Loucy (cell line): ENCODE measurements around the gene NDUFAF2.
A peak's percentile ranks its signal among the peaks of the same experiment; 100 is the strongest.

Experiments used
- H2AFZ ChIP-seq: fragments of 200-600 bp; sonication (generic); 2 replicates; pipeline ENCODE4 v1.6.0; 2016; ENCODE audit warnings: antibody characterized with exemption, mild to moderate bottlenecking, low read length, moderate library complexity
- H3F3A ChIP-seq: fragments of 200-600 bp; 2 replicates; pipeline ENCODE4 v1.6.0; 2016; ENCODE audit warnings: antibody characterized with exemption, low read depth, mild to moderate bottlenecking
- H3K27me3 ChIP-seq: fragments of 200-600 bp; sonication (generic); 2 replicates; pipeline ENCODE4 v1.6.1; 2014; ENCODE audit warnings: low read length, mild to moderate bottlenecking; ENCODE audit not compliant: insufficient read depth, poor library complexity, severe bottlenecking
- H3K36me3 ChIP-seq: fragments of 200-600 bp; sonication (generic); 2 replicates; pipeline ENCODE4 v1.6.1; 2016; ENCODE audit warnings: low read length; ENCODE audit not compliant: insufficient read depth
- H3K4me1 ChIP-seq: fragments of 200-600 bp; sonication (generic); 2 replicates; pipeline ENCODE4 v1.5.1; 2014; ENCODE audit warnings: low read length, mild to moderate bottlenecking; ENCODE audit not compliant: insufficient read depth, poor library complexity, severe bottlenecking
- H3K4me2 ChIP-seq: fragments of 200-600 bp; sonication (generic); 2 replicates; pipeline ENCODE4 v1.6.0; 2014; ENCODE audit warnings: antibody characterized with exemption, low read length, low read depth, mild to moderate bottlenecking; ENCODE audit not compliant: poor library complexity, severe bottlenecking
- H3K4me3 ChIP-seq: fragments of 200-600 bp; sonication (generic); 2 replicates; pipeline ENCODE4 v1.5.1; 2014; ENCODE audit warnings: low read length, mild to moderate bottlenecking, mixed read lengths; ENCODE audit not compliant: poor library complexity, severe bottlenecking
- H3K79me2 ChIP-seq: fragments of 200-600 bp; sonication (generic); 2 replicates; pipeline ENCODE4 v1.6.1; 2014; ENCODE audit warnings: low read length; ENCODE audit not compliant: insufficient read depth
- H3K9ac ChIP-seq: fragments of 200-600 bp; sonication (generic); 2 replicates; pipeline ENCODE4 v1.6.0; 2014; ENCODE audit warnings: mild to moderate bottlenecking, low read depth, low read length, moderate library complexity; ENCODE audit not compliant: poor library complexity, severe bottlenecking
- H3K9me2 ChIP-seq: fragments of 200-600 bp; sonication (generic); replicated peaks from 2 replicates; pipeline ENCODE4 v1.6.1; 2016; ENCODE audit warnings: low read depth, low read length, mixed read lengths
- H3K9me3 ChIP-seq: fragments of 200-600 bp; sonication (generic); 2 replicates; pipeline ENCODE4 v1.6.1; 2014; ENCODE audit warnings: mild to moderate bottlenecking, antibody characterized with exemption, low read length, low read depth; ENCODE audit not compliant: insufficient read depth
- H4K20me1 ChIP-seq: fragments of 200-600 bp; sonication (generic); 2 replicates; pipeline ENCODE4 v1.6.0; 2014; ENCODE audit warnings: antibody characterized with exemption, low read length, mild to moderate bottlenecking; ENCODE audit not compliant: insufficient read depth, poor library complexity, severe bottlenecking
- EZH2phosphoT487 ChIP-seq: fragments of 200-600 bp; IDR thresholded peaks from 2 replicates; pipeline ENCODE4 v1.6.1; 2018; ENCODE audit warnings: antibody characterized with exemption, mild to moderate bottlenecking, moderate library complexity, borderline replicate concordance
- TF ChIP-seq, protein P1 (sequence below): fragments of 200-600 bp; sonication (generic); conservative IDR thresholded peaks from 2 replicates; pipeline ENCODE4 v1.5.1; 2014; ENCODE audit warnings: mild to moderate bottlenecking, antibody characterized with exemption, low read length

NDUFAF2 gene

GRCh38 chr5:61180886-61181285, 235.9 kb downstream of the NDUFAF2 start:
- H3F3A ChIP-seq, result no peaks in the 10 kb centered on the region
- H3K9ac ChIP-seq, result no peak overlapping the region
- TF ChIP-seq, protein P1, sequence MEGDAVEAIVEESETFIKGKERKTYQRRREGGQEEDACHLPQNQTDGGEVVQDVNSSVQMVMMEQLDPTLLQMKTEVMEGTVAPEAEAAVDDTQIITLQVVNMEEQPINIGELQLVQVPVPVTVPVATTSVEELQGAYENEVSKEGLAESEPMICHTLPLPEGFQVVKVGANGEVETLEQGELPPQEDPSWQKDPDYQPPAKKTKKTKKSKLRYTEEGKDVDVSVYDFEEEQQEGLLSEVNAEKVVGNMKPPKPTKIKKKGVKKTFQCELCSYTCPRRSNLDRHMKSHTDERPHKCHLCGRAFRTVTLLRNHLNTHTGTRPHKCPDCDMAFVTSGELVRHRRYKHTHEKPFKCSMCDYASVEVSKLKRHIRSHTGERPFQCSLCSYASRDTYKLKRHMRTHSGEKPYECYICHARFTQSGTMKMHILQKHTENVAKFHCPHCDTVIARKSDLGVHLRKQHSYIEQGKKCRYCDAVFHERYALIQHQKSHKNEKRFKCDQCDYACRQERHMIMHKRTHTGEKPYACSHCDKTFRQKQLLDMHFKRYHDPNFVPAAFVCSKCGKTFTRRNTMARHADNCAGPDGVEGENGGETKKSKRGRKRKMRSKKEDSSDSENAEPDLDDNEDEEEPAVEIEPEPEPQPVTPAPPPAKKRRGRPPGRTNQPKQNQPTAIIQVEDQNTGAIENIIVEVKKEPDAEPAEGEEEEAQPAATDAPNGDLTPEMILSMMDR, result no peak
- no peak for TF ChIP-seq EZH2phosphoT487
- 0 out of 2 replicates have a peak overlapping the region, but pooled peaks have one; percentile 7 for H2AFZ ChIP-seq
- no peaks in the 10 kb centered on the region for H3K9me3 ChIP-seq
- no peaks in the 10 kb centered on the region for H3K79me2 ChIP-seq
- H4K20me1 ChIP-seq, result no peaks in the 10 kb centered on the region
- no peaks in the 10 kb centered on the region for H3K9me2 ChIP-seq
- no peaks in the 10 kb centered on the region for H3K27me3 ChIP-seq
- peaks cover 5% of the 10 kb centered on the region for H3K4me1 ChIP-seq
- H3K36me3 ChIP-seq, result no peaks in the 10 kb centered on the region
- H3K4me2 ChIP-seq, result peak overlapping the region; percentile 27
- H3K4me3 ChIP-seq, result no peak overlapping the region

- no peaks in the 10 kb centered on the region for H3F3A ChIP-seq
- H3K4me1 ChIP-seq, result peaks cover 5% of the 10 kb centered on the region
- no peaks in the 10 kb centered on the region for H3K9me2 ChIP-seq
- H3K27me3 ChIP-seq, result no peaks in the 10 kb centered on the region
- no peaks in the 10 kb centered on the region for H3K36me3 ChIP-seq
- TF ChIP-seq EZH2phosphoT487, result no peak
- TF ChIP-seq, protein P1, result no peak
- no peak overlapping the region for H2AFZ ChIP-seq
- no peak overlapping the region for H3K4me2 ChIP-seq
- H4K20me1 ChIP-seq, result no peaks in the 10 kb centered on the region
- no peak overlapping the region for H3K4me3 ChIP-seq
- no peaks in the 10 kb centered on the region for H3K9me3 ChIP-seq
- H3K9ac ChIP-seq, result no peak overlapping the region
- H3K79me2 ChIP-seq, result no peaks in the 10 kb centered on the region
Measured at GRCh38 chr5:61182449-61182848, 237.4 kb downstream of the NDUFAF2 start.

DNA sequence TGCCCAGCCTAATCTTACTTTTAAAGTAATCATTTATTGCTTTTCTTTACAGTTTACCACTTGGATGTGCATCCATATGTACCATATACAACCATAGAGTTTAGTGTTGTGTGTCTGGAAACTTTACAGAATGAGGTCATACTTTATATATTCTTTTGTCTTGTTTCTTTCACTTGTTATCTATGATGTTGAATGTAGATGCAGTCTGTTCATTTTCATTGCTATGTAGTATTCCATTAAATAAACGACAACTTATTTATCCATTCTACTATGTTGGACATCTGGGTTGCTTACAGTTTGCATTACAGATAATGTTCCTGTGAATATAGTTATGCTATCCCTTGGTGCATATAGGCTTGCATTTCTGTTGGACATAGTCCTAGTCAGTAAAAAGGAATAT, 238.5 kb downstream of the NDUFAF2 start:
- no peaks in the 10 kb centered on the region for H3F3A ChIP-seq
- H3K36me3 ChIP-seq, result no peaks in the 10 kb centered on the region
- H3K4me1 ChIP-seq, result peaks cover 5% of the 10 kb centered on the region
- no peaks in the 10 kb centered on the region for H3K9me2 ChIP-seq
- no peak overlapping the region for H3K4me2 ChIP-seq
- H3K4me3 ChIP-seq, result no peak overlapping the region
- H2AFZ ChIP-seq, result no peak overlapping the region
- H3K79me2 ChIP-seq, result no peaks in the 10 kb centered on the region
- no peak overlapping the region for H3K9ac ChIP-seq
- no peaks in the 10 kb centered on the region for H3K27me3 ChIP-seq
- no peaks in the 10 kb centered on the region for H4K20me1 ChIP-seq
- no peak for TF ChIP-seq EZH2phosphoT487
- TF ChIP-seq, protein P1, result no peak
- H3K9me3 ChIP-seq, result no peaks in the 10 kb centered on the region
